OCI-LY3 (cell line): ENCODE data around the gene PCNX2.

Experiments
- H2AFZ ChIP-seq: fragments of 200-600, 300-600 bp; shearing (Covaris generic); 2 replicates; pipeline ENCODE4 v1.6.0; 2014; ENCODE audit warnings: antibody characterized with exemption, low read depth, low read length
- H3K27ac ChIP-seq: fragments of 200-600, 300-600 bp; sonication (generic); 2 replicates; pipeline ENCODE4 v1.5.1; 2014; ENCODE audit warnings: mild to moderate bottlenecking, low read length, moderate library complexity, mixed read lengths
- H3K27me3 ChIP-seq: fragments of 200-600, 300-600 bp; sonication (generic); 2 replicates; pipeline ENCODE4 v1.6.1; 2014; ENCODE audit warnings: low read depth, low read length, mixed read lengths
- H3K36me3 ChIP-seq: fragments of 200-600, 300-600 bp; sonication (generic); replicated peaks from 2 replicates; pipeline ENCODE3; 2014; ENCODE audit warnings: low read depth, low read length, mixed read lengths
- H3K4me1 ChIP-seq: fragments of 300-600, 200-600 bp; sonication (generic); 2 replicates; pipeline ENCODE4 v1.6.1; 2014; ENCODE audit warnings: low read length, mixed read lengths
- H3K4me2 ChIP-seq: fragments of 200-600, 300-600 bp; sonication (generic); 2 replicates; pipeline ENCODE4 v1.6.1; 2014; ENCODE audit warnings: low read length, mixed read lengths
- H3K4me3 ChIP-seq: fragments of 300-600, 200-600 bp; sonication (generic); 2 replicates; pipeline ENCODE4 v1.5.1; 2014; ENCODE audit warnings: antibody characterized with exemption, mild to moderate bottlenecking, low read length, moderate library complexity
- H3K79me2 ChIP-seq: fragments of 300-600, 200-600 bp; shearing (Covaris generic); 2 replicates; pipeline ENCODE4 v1.6.1; 2014; ENCODE audit warnings: mild to moderate bottlenecking, low read length, mixed read lengths
- H3K9ac ChIP-seq: fragments of 300-600, 200-600 bp; shearing (Covaris generic); 2 replicates; pipeline ENCODE4 v1.6.0; 2014; ENCODE audit warnings: mild to moderate bottlenecking, low read length, moderate library complexity
- H3K9me3 ChIP-seq: fragments of 200-600, 300-600 bp; shearing (Covaris generic); 2 replicates; pipeline ENCODE4 v1.6.1; 2014; ENCODE audit warnings: low read length, mixed read lengths; ENCODE audit not compliant: insufficient read depth
- H4K20me1 ChIP-seq: fragments of 200-600, 300-600 bp; sonication (generic); 2 replicates; pipeline ENCODE4 v1.6.1; 2016; ENCODE audit warnings: low read length, mixed read lengths; ENCODE audit not compliant: insufficient read depth
- CTCF ChIP-seq: fragments of 200-600, 300-600 bp; sonication (generic); IDR thresholded peaks from 2 replicates; pipeline ENCODE4 v1.5.1; 2014; ENCODE audit warnings: antibody characterized with exemption, low read length, low read depth
- EZH2phosphoT487 ChIP-seq: fragments of 200-600 bp; shearing (Covaris generic); IDR thresholded peaks from 2 replicates; pipeline ENCODE4 v1.6.1; 2018; ENCODE audit warnings: antibody characterized with exemption, mixed run types, low read depth

The PCNX2 gene

GRCh38 chr1:233061265-233061664 is 234.3 kb downstream of the PCNX2 start:
- H3K36me3 ChIP-seq, result peaks cover 6% of the 10 kb centered on the region
- TF ChIP-seq CTCF (no peak), EZH2phosphoT487 (no peak)
- H3K4me2 ChIP-seq, result no peak overlapping the region
- H3K4me1 ChIP-seq, result no peaks in the 10 kb centered on the region
- H3K27ac ChIP-seq, result no peak overlapping the region
- H3K9ac ChIP-seq, result no peak overlapping the region
- H4K20me1 ChIP-seq, result no peaks in the 10 kb centered on the region
- H3K9me3 ChIP-seq, result peaks cover 3% of the 10 kb centered on the region; the same call in 1 of the 2 replicates
- H2AFZ ChIP-seq, result no peak overlapping the region
- H3K79me2 ChIP-seq, result no peaks in the 10 kb centered on the region
- H3K4me3 ChIP-seq, result no peak overlapping the region
- H3K27me3 ChIP-seq, result no peaks in the 10 kb centered on the region

DNA sequence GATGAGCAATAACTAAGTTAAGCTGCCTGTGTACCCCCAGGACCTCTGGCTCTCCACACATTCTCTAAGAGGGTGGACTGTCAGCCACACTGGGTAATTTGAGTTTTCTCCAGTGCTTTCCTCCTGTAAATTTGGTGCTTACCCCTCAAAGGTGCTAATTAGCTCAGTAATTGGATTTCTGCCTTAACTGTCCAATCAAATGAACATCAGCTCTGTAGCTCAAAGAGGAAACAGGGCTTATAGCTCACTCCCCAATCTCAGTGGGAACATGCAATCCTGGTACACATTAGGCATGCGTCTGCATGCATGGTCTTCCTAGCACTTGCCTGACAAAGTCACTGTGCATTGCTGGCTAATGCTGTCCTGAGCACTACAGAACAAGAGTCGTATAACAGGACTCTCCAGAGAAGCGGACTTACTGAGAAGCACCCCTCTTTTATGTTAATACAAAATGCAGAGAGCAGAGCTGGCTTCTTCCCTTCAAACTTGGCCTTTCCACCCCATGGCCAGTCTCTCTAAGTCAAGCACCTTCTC is 235.0 kb downstream of the PCNX2 start:
- H3K79me2 ChIP-seq, result no peaks in the 10 kb centered on the region
- no peak for TF ChIP-seq CTCF
- TF ChIP-seq EZH2phosphoT487, result no peak
- no peak overlapping the region for H3K27ac ChIP-seq
- no peaks in the 10 kb centered on the region for H3K9me3 ChIP-seq
- H2AFZ ChIP-seq, result no peak overlapping the region
- no peaks in the 10 kb centered on the region for H3K27me3 ChIP-seq
- H3K4me3 ChIP-seq, result no peak overlapping the region
- H3K36me3 ChIP-seq, result peaks cover 5% of the 10 kb centered on the region
- no peaks in the 10 kb centered on the region for H4K20me1 ChIP-seq
- no peaks in the 10 kb centered on the region for H3K4me1 ChIP-seq
- H3K4me2 ChIP-seq, result no peak overlapping the region
- no peak overlapping the region for H3K9ac ChIP-seq

GRCh38 chr1:233057836-233058235 is 237.7 kb downstream of the PCNX2 start:
- TF ChIP-seq EZH2phosphoT487 (no peak), CTCF (no peak)
- Histone ChIP-seq H3K4me3 (no peak overlapping the region), H3K9me3 (no peaks in the 10 kb centered on the region), H3K9ac (no peak overlapping the region), H3K27ac (no peak overlapping the region), H3K4me2 (no peak overlapping the region), H2AFZ (no peak overlapping the region), H3K79me2 (no peaks in the 10 kb centered on the region), H3K4me1 (no peaks in the 10 kb centered on the region), H4K20me1 (no peaks in the 10 kb centered on the region), H3K27me3 (no peaks in the 10 kb centered on the region), H3K36me3 (no peaks in the 10 kb centered on the region)

- H3K4me1 ChIP-seq, result no peaks in the 10 kb centered on the region
- no peak overlapping the region for H3K9ac ChIP-seq
- no peaks in the 10 kb centered on the region for H4K20me1 ChIP-seq
- no peak overlapping the region for H2AFZ ChIP-seq
- no peaks in the 10 kb centered on the region for H3K36me3 ChIP-seq
- no peak overlapping the region for H3K4me3 ChIP-seq
- H3K9me3 ChIP-seq, result no peaks in the 10 kb centered on the region
- H3K4me2 ChIP-seq, result no peak overlapping the region
- no peak for TF ChIP-seq EZH2phosphoT487
- TF ChIP-seq CTCF, result no peak
- no peaks in the 10 kb centered on the region for H3K79me2 ChIP-seq
- no peaks in the 10 kb centered on the region for H3K27me3 ChIP-seq
- no peak overlapping the region for H3K27ac ChIP-seq
These were observed 239.5 kb downstream of the PCNX2 start for GRCh38 chr1:233055879-233056641.
